Neural cell (in vitro differentiated cells): ENCODE measurements around the gene CD3G. TPM values are rescaled to one million over a fixed set of nuclear protein-coding genes. Genes with fewer than 3 reads are reported as not detected.

Experiments
- H2AFZ ChIP-seq: fragments of 200-600, 300-800 bp; sonication (generic), shearing (Covaris generic); 2 replicates; pipeline ENCODE4 v1.6.0; 2014; ENCODE audit warnings: low read depth, mild to moderate bottlenecking, antibody characterized with exemption, low read length, moderate library complexity
- H3F3A ChIP-seq: fragments of 200-600 bp; shearing (Covaris generic); 2 replicates; pipeline ENCODE4 v1.6.1; 2016; ENCODE audit warnings: mild to moderate bottlenecking, moderate library complexity, mixed read lengths, antibody characterized with exemption, low read length; ENCODE audit not compliant: insufficient read depth, poor library complexity, severe bottlenecking
- H3K27ac ChIP-seq: fragments of 200-600, 300-800 bp; sonication (generic), shearing (Covaris generic); 2 replicates; pipeline ENCODE4 v1.5.1; 2014; ENCODE audit warnings: mild to moderate bottlenecking, low read length, moderate library complexity
- H3K27me3 ChIP-seq: fragments of 300-800, 200-600 bp; sonication (generic), shearing (Covaris generic); 2 replicates; pipeline ENCODE4 v1.6.0; 2014; ENCODE audit warnings: mild to moderate bottlenecking, low read depth, low read length, moderate library complexity; ENCODE audit not compliant: insufficient read depth
- H3K36me3 ChIP-seq: fragments of 300-800, 200-600 bp; sonication (generic), shearing (Covaris generic); 2 replicates; pipeline ENCODE4 v1.5.1; 2014; ENCODE audit warnings: mild to moderate bottlenecking, antibody characterized with exemption, low read length, moderate library complexity; ENCODE audit not compliant: insufficient read depth
- H3K4me2 ChIP-seq: fragments of 300-800, 200-600 bp; sonication (generic), shearing (Covaris generic); 2 replicates; pipeline ENCODE4 v1.6.0; 2014; ENCODE audit warnings: mild to moderate bottlenecking, low read length
- H3K4me3 ChIP-seq: fragments of 300-800, 200-600 bp; sonication (generic), shearing (Covaris generic); 2 replicates; pipeline ENCODE4 v1.5.1; 2014; ENCODE audit warnings: mild to moderate bottlenecking, low read length, moderate library complexity
- H3K79me2 ChIP-seq: fragments of 200-600 bp; shearing (Covaris generic); replicated peaks from 2 replicates; pipeline ENCODE4 v1.6.0; 2014; ENCODE audit warnings: mild to moderate bottlenecking, low read length, moderate library complexity; ENCODE audit not compliant: insufficient read depth
- H3K9ac ChIP-seq: fragments of 300-800, 200-600 bp; sonication (generic), shearing (Covaris generic); 2 replicates; pipeline ENCODE4 v1.6.1; 2016; ENCODE audit warnings: mild to moderate bottlenecking, low read length, mixed read lengths
- H3K9me2 ChIP-seq: fragments of 200-600 bp; shearing (Covaris generic); 2 replicates; pipeline ENCODE4 v1.6.1; 2016; ENCODE audit warnings: mild to moderate bottlenecking, low read length, mixed read lengths; ENCODE audit not compliant: insufficient read depth
- H3K9me3 ChIP-seq: fragments of 200-600, 300-800 bp; sonication (generic), shearing (Covaris generic); 2 replicates; pipeline ENCODE4 v1.6.1; 2016; ENCODE audit warnings: mild to moderate bottlenecking, mixed run types, low read length, moderate library complexity, mixed read lengths
- H4K20me1 ChIP-seq: fragments of 200-600 bp; shearing (Covaris generic); 2 replicates; pipeline ENCODE4 v1.6.1; 2016; ENCODE audit warnings: mild to moderate bottlenecking, mixed run types; ENCODE audit not compliant: insufficient read depth
- CTCF ChIP-seq: fragments of 450-650 bp; IDR thresholded peaks from 2 replicates; pipeline ENCODE4 v1.5.1; 2014; ENCODE audit warnings: antibody characterized with exemption, mild to moderate bottlenecking, moderate library complexity; ENCODE audit not compliant: poor library complexity, severe bottlenecking
- EP300 ChIP-seq: fragments of 450-650 bp; conservative IDR thresholded peaks from 2 replicates; pipeline ENCODE4 v1.6.1; 2014; ENCODE audit warnings: antibody characterized with exemption, mild to moderate bottlenecking, moderate library complexity; ENCODE audit not compliant: poor library complexity, severe bottlenecking
- EZH2 ChIP-seq: fragments of 200-600, 300-800 bp; shearing (Covaris generic), sonication (generic); IDR thresholded peaks from 2 replicates; pipeline ENCODE4 v1.6.1; 2014; ENCODE audit warnings: antibody characterized with exemption, low read length, borderline replicate concordance, mild to moderate bottlenecking; ENCODE audit not compliant: insufficient read depth, poor library complexity, severe bottlenecking
- MXI1 ChIP-seq: fragments of 450-650 bp; conservative IDR thresholded peaks from 2 replicates; pipeline ENCODE4 v1.6.1; 2014; ENCODE audit warnings: antibody characterized with exemption, mild to moderate bottlenecking; ENCODE audit not compliant: poor library complexity, severe bottlenecking
- POLR2AphosphoS5 ChIP-seq: IDR thresholded peaks from 2 replicates; pipeline ENCODE4 v1.6.1; 2012
- RAD21 ChIP-seq: fragments of 450-650 bp; conservative IDR thresholded peaks from 2 replicates; pipeline ENCODE4 v1.6.1; 2014; ENCODE audit warnings: antibody characterized with exemption, mild to moderate bottlenecking, moderate library complexity
- REST ChIP-seq: IDR thresholded peaks from 2 replicates; pipeline ENCODE4 v1.6.1; 2012; ENCODE audit warnings: borderline replicate concordance
- SMC3 ChIP-seq: fragments of 450-650 bp; conservative IDR thresholded peaks from 2 replicates; pipeline ENCODE4 v1.6.1; 2014; ENCODE audit warnings: antibody characterized with exemption, mild to moderate bottlenecking, moderate library complexity; ENCODE audit not compliant: poor library complexity
- TAF1 ChIP-seq: IDR thresholded peaks from 2 replicates; pipeline ENCODE4 v1.6.1; 2012; ENCODE audit warnings: low read depth
- polyA plus RNA-seq: library from polyadenylated mRNA; depleted of rRNA; stranded (reverse); fragments of >200 nt; gene quantifications from 2 replicates; pipeline ENCODE4 v1.2.3, GENCODE V29; 2014

The CD3G gene
- polyA plus RNA-seq, 1 donor from 2014 or later, result not detected

- Histone ChIP-seq H3F3A (no peaks in the 10 kb centered on the region), H3K79me2 (no peaks in the 10 kb centered on the region), H3K27me3 (peaks cover 3% of the 10 kb centered on the region), H3K4me2 (no peak overlapping the region), H3K9me2 (no peaks in the 10 kb centered on the region), H3K9me3 (no peaks in the 10 kb centered on the region), H3K27ac (no peak overlapping the region), H3K36me3 (no peaks in the 10 kb centered on the region), H3K9ac (no peak overlapping the region), H3K4me3 (no peak overlapping the region), H4K20me1 (no peaks in the 10 kb centered on the region), H2AFZ (no peak overlapping the region)
- no peak for TF ChIP-seq RAD21
- TF ChIP-seq SMC3, result no peak
- TF ChIP-seq MXI1, result no peak
- TF ChIP-seq CTCF, result no peak
- TF ChIP-seq EP300, result no peak
- TF ChIP-seq REST, result no peak
- no peak for TF ChIP-seq POLR2AphosphoS5
These were observed 2.2 kb upstream of the CD3G start for GRCh38 chr11:118341815-118342489.

GRCh38 chr11:118342503-118343161 lies 1.5 kb upstream of the CD3G start, which contains the start of gene CD3D:
TSS of gene CD3D (minus strand) at chr11:118342705. CDS start at chr11:118342607, 98 bp downstream.
- TF ChIP-seq POLR2AphosphoS5 (no peak), EP300 (no peak), MXI1 (no peak), TAF1 (no peak), RAD21 (no peak), SMC3 (no peak), CTCF (no peak), REST (no peak), EZH2 (no peak)
- Histone ChIP-seq H4K20me1 (no peaks in the 10 kb centered on the region), H3K4me3 (no peak within 1 kb of the TSS), H3K27me3 (peaks cover 3% of the 10 kb centered on the region), H3K36me3 (no peaks in the 10 kb centered on the region), H3K9me3 (no peaks in the 10 kb centered on the region), H3F3A (no peaks in the 10 kb centered on the region), H3K27ac (no peak within 1 kb of the TSS), H2AFZ (no peak within 1 kb of the TSS), H3K79me2 (no peaks in the 10 kb centered on the region), H3K9me2 (no peaks in the 10 kb centered on the region), H3K9ac (no peak within 1 kb of the TSS), H3K4me2 (no peak within 1 kb of the TSS)
